A549 (cell line): Measurements from ENCODE around the gene CMIP. TPM values are rescaled to one million over a fixed set of nuclear protein-coding genes. Genes with fewer than 3 reads are reported as not detected.

ENCODE experiments used
- ATAC-seq, 2 experiments: fragments of 200-7000 bp in 1 of 2; fragments of >200 bp in 1 of 2; cut with Nextera tagmentation in 1 of 2; cut with Tn5 transposase in 1 of 2; 3 replicates each; pipeline versions ENCODE4 v1.8.0 to v1.9.1; 2018 to 2020; ENCODE audit warnings: mild to moderate bottlenecking in 1 of 2, moderate library complexity in 1 of 2
- CTCF ChIA-PET: fragments of 300-600 bp; sonication (Branson Sonifier 250); formaldehyde crosslinking; extraction: SDS; loops from one replicate; lab custom pipeline; 2021; ENCODE audit warnings: antibody characterized with exemption, inconsistent platforms; lab: Yijun Ruan, JAX
- POLR2A ChIA-PET: fragments of 350-600 bp; formaldehyde crosslinking; extraction: SDS; loops from one replicate; lab custom pipeline; 2021; ENCODE audit warnings: antibody characterized with exemption, inconsistent platforms; lab: Yijun Ruan, JAX
- DNase-seq, 2 experiments: peaks; one replicate each; pipeline versions ENCODE4 v3.0.0 to v3.0.0-alpha.2; 2011 to 2016; ENCODE audit warnings: low read depth in 1 of 2, low spot score in 1 of 2
- FAIRE-seq: peaks from 2 replicates; lab custom pipeline; 2011; peaks lifted over from hg19 to GRCh38; lab: Jason Lieb, UNC
- H3K27ac ChIP-seq, 2 experiments: fragments of >200 bp; sonication (Bioruptor Twin); formaldehyde crosslinking; 3 replicates each; pipeline ENCODE4 v1.5.1; 2016 to 2017
- H3K4me1 ChIP-seq: fragments of >200 bp; sonication (Bioruptor Twin); formaldehyde crosslinking; 3 replicates; pipeline ENCODE4 v1.6.1; 2016
- H3K4me2 ChIP-seq: fragments of >200 bp; sonication (Bioruptor Twin); formaldehyde crosslinking; 3 replicates; pipeline ENCODE4 v1.6.1; 2016
- H3K4me3 ChIP-seq: fragments of >200 bp; sonication (Bioruptor Twin); formaldehyde crosslinking; 3 replicates; pipeline ENCODE4 v1.5.1; 2016
- H3K9me3 ChIP-seq: fragments of >200 bp; sonication (Bioruptor Twin); formaldehyde crosslinking; 3 replicates; pipeline ENCODE4 v1.6.1; 2016
- ATOH8 ChIP-seq: fragments of 250-450 bp; sonication (Bioruptor Pico); IDR thresholded peaks from 2 replicates; pipeline ENCODE4 v1.5.0; 2020; ENCODE audit warnings: low read depth, mild to moderate bottlenecking, moderate library complexity
- BCL3 ChIP-seq: fragments of >200 bp; sonication (Bioruptor Twin); formaldehyde crosslinking; IDR thresholded peaks from 3 replicates; pipeline ENCODE4 v1.6.1; 2016
- BHLHE40 ChIP-seq: IDR thresholded peaks from 2 replicates; pipeline ENCODE4 v1.6.1; 2012; ENCODE audit warnings: low read depth, low read length, inconsistent platforms
- CBX2 ChIP-seq: fragments of 200-600 bp; sonication (generic); IDR thresholded peaks from 2 replicates; pipeline ENCODE4 v1.6.1; 2016; ENCODE audit warnings: low read depth, mild to moderate bottlenecking, borderline replicate concordance
- CBX8 ChIP-seq: fragments of 200-600 bp; sonication (generic); IDR thresholded peaks from 2 replicates; pipeline ENCODE4 v1.6.1; 2016
- EHMT2 ChIP-seq: fragments of 200-600 bp; sonication (generic); IDR thresholded peaks from 2 replicates; pipeline ENCODE4 v1.6.1; 2016; ENCODE audit warnings: antibody characterized with exemption, low read depth, mild to moderate bottlenecking, moderate library complexity
- ELK1 ChIP-seq: fragments of 150-350 bp; IDR thresholded peaks from 2 replicates; pipeline ENCODE4 v1.6.1; 2014; ENCODE audit warnings: low read depth, mild to moderate bottlenecking, low read length
- FOSB ChIP-seq: fragments of 250-450 bp; sonication (Bioruptor Pico); IDR thresholded peaks from 2 replicates; pipeline ENCODE4 v1.5.0; 2020; ENCODE audit warnings: mild to moderate bottlenecking, moderate library complexity
- FOXS1 ChIP-seq: fragments of 250-450 bp; sonication (Bioruptor Pico); IDR thresholded peaks from 2 replicates; pipeline ENCODE4 v1.5.0; 2020; ENCODE audit warnings: mild to moderate bottlenecking, moderate library complexity
- GATA3 ChIP-seq: IDR thresholded peaks from 2 replicates; pipeline ENCODE4 v1.6.1; 2012; ENCODE audit warnings: borderline replicate concordance
- HDAC2 ChIP-seq: fragments of 200-600 bp; sonication (generic); IDR thresholded peaks from 2 replicates; pipeline ENCODE4 v1.6.1; 2016
- HEYL ChIP-seq: fragments of 250-450 bp; sonication (Bioruptor Pico); IDR thresholded peaks from 2 replicates; pipeline ENCODE4 v1.8.0; 2021; ENCODE audit warnings: mild to moderate bottlenecking, moderate library complexity
- HOXB5 ChIP-seq: fragments of 250-450 bp; sonication (Bioruptor Pico); IDR thresholded peaks from 2 replicates; pipeline ENCODE4 v1.5.0; 2020; ENCODE audit warnings: mild to moderate bottlenecking, moderate library complexity
- KDM1A ChIP-seq: fragments of 200-600 bp; sonication (generic); IDR thresholded peaks from 2 replicates; pipeline ENCODE4 v1.6.1; 2016; ENCODE audit warnings: low read depth, mild to moderate bottlenecking
- MAFK ChIP-seq: fragments of 450-650 bp; IDR thresholded peaks from 2 replicates; pipeline ENCODE4 v1.6.1; 2014; ENCODE audit not compliant: partially characterized antibody
- NPAS2 ChIP-seq: fragments of 250-450 bp; sonication (Bioruptor Pico); IDR thresholded peaks from 2 replicates; pipeline ENCODE4 v1.8.0; 2022; ENCODE audit warnings: mild to moderate bottlenecking, moderate library complexity, borderline replicate concordance
- PHF8 ChIP-seq: fragments of 200-600 bp; sonication (generic); IDR thresholded peaks from 2 replicates; pipeline ENCODE4 v1.6.1; 2016; ENCODE audit warnings: low read depth, mild to moderate bottlenecking, antibody characterized with exemption, moderate library complexity, borderline replicate concordance
- POLR2A ChIP-seq: IDR thresholded peaks from 2 replicates; pipeline ENCODE4 v1.6.1; 2012; ENCODE audit warnings: mild to moderate bottlenecking, low read length
- SMC3 ChIP-seq: fragments of >200 bp; sonication (Bioruptor Twin); formaldehyde crosslinking; IDR thresholded peaks from 3 replicates; pipeline ENCODE4 v1.6.1; 2018; ENCODE audit warnings: inconsistent platforms
- TP53 ChIP-seq: fragments of 250-450 bp; sonication (Bioruptor Pico); IDR thresholded peaks from 2 replicates; pipeline ENCODE4 v1.5.0; 2021; ENCODE audit warnings: mild to moderate bottlenecking, moderate library complexity
- ZC3H11A ChIP-seq: fragments of 450-650 bp; IDR thresholded peaks from 2 replicates; pipeline ENCODE4 v1.6.1; 2014; ENCODE audit warnings: antibody characterized with exemption, mild to moderate bottlenecking
- ZFP36 ChIP-seq: fragments of 450-650 bp; IDR thresholded peaks from 2 replicates; pipeline ENCODE4 v1.6.1; 2014; ENCODE audit warnings: borderline replicate concordance; ENCODE audit not compliant: partially characterized antibody
- WGBS: methylation state at CpG from one replicate; pipeline ENCODE4 v1.1.6; 2017; ENCODE audit errors: missing lambda C conversion rate; 5-methylcytosine and 5-hydroxymethylcytosine counted together
- polyA plus RNA-seq, 4 experiments: library from polyadenylated mRNA; depleted of rRNA in 3 of 4; stranded (reverse); fragments of >200 nt; fragmentation: RNase III in 1 of 4; extraction: RNeasy Plus Mini Kit Qiagen cat#74134 plus additional on column Dnase treatment in 1 of 4; gene quantifications; 2 replicates in 3 of 4; 3 replicates in 1 of 4; pipeline ENCODE4 v1.2.3, GENCODE V29; 2011 to 2017
- TF ChIP-seq, protein P1 (sequence below): fragments of 450-650 bp; IDR thresholded peaks from 2 replicates; pipeline ENCODE4 v1.6.1; 2014; ENCODE audit warnings: antibody characterized with exemption
- TF ChIP-seq, protein P2 (sequence below): IDR thresholded peaks from 2 replicates; pipeline ENCODE4 v1.6.1; 2012

CMIP gene
- polyA plus RNA-seq, 2 of the 4 experiments (the other 2 are of a cell fraction): 21.6 to 125 TPM

DNA sequence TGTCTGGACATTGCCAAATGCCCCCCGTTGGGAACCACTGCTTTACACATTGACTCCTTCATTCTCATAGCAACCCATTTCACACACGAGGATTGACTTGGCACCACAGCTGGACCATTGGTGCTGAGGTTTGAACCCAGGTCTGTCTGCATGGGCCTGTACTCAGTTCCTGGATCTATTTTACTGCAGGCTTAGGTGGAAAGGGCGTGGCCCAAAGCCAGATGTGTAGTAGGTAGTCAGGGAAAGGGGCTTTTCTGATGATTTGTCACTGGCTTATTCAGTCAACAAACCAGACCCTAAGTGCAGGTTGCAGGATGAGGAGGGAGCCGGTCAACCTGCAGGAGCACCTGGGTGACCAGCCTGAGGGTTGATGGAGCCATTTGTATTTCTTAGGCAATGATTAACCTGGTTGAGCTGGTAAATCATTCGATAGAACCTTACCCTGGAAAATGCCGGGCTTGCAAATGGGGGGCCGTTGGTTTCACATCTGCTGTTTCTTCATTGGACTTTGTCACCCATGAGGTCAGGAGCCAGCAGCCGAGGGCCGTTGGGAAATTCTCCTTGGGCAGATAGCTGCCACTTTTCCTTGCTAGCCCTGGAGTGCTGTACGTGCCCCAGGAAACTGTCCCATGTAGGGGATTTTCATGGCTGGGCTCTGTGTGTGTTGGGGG lies 104.4 kb downstream of the CMIP start:
- peak; percentile 28 to 43 for ATAC-seq

DNA sequence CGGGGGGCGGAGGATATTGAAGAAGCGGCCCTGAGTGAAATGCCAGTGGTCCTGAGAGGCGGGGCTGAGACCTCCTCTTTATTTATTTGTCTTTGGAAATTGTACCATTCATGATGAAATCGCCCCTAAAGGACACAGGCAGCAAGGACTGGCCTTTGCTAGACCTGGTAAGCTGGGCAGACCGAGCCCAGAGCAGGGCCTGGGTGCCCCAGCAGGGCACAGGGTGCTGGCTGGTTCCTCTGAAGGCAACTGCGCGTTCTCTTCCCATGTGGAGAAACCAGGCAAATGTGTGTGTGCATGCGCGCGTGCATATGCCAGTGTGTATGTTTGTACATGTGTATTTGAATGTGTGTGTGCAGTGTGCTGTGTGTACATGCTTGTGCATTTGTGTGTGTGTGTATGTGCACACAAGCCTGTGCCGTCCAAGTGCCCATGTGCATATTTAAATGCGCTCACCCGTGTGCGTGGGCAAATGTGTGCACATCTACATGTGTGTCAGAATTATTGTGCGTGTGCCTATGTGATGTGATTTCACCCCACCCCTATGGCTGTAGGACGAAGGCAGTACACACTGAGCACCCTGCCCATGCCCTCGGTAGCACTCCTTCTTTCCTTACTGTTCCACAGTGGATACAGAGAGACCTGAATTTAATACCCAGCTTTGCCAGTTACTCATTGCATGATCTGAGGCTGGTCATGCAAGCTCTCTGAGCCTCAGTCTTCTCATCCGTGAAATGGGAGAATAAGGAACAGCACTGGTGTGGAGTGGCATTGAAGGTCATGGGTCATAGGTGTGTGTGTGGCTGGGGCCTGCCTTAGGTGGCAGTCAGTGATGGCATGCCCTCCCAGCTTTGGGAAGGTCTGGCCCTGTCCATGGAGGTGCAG lies 105.2 kb downstream of the CMIP start:
- H3K4me2 ChIP-seq: peak overlapping the region; percentile 68
- DNase-seq: no peak
- TF ChIP-seq FOSB (CRISPR knock-in tag): no peak
- no peak for TF ChIP-seq HOXB5 (CRISPR knock-in tag)
- peak; percentile 55; the same call in 1 of the 2 replicates for TF ChIP-seq KDM1A
- TF ChIP-seq POLR2A: no peak
- TF ChIP-seq EHMT2: no peak
- no peak for TF ChIP-seq NPAS2 (CRISPR knock-in tag)
- no peak for TF ChIP-seq HEYL (CRISPR knock-in tag)
- no peak for TF ChIP-seq CBX2
- peak overlapping the region; percentile 64 to 86 for H3K27ac ChIP-seq
- FAIRE-seq: no peak
- H3K9me3 ChIP-seq: no peaks in the 10 kb centered on the region
- ATAC-seq: peak; percentile 42 to 44; a peak in 3 of 6 replicates
- ChIA-PET POLR2A (no interaction called here), CTCF (interaction anchor here (0.7 to 3.5 kb wide), 5 partner anchors 9 to 174 kb away, joined by 3 to 9 read pairs (median 5); no protein-coding TSS in a partner anchor)
- no peak overlapping the region for H3K4me3 ChIP-seq
- peaks cover 100% of the 10 kb centered on the region for H3K4me1 ChIP-seq
- 84% methylated on average over 19 of the region's 19 CpGs for WGBS

More for the DNA sequence above, 104.4 kb downstream of the CMIP start:
- no peak for TF ChIP-seq EHMT2
- TF ChIP-seq SMC3: 0 out of 3 replicates have a peak, but pooled peaks have one; percentile 7
- no peak for TF ChIP-seq ZC3H11A
- TF ChIP-seq, protein P1, sequence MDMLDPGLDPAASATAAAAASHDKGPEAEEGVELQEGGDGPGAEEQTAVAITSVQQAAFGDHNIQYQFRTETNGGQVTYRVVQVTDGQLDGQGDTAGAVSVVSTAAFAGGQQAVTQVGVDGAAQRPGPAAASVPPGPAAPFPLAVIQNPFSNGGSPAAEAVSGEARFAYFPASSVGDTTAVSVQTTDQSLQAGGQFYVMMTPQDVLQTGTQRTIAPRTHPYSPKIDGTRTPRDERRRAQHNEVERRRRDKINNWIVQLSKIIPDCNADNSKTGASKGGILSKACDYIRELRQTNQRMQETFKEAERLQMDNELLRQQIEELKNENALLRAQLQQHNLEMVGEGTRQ: no peak
- TF ChIP-seq CBX8: no peak
- peak; percentile 56 for TF ChIP-seq MAFK
- TF ChIP-seq, all 56 proteins: peak for 2
- no peaks in the 10 kb centered on the region for H3K9me3 ChIP-seq
- peak overlapping the region; percentile 64 to 86 for H3K27ac ChIP-seq
- H3K4me1 ChIP-seq: peaks cover 100% of the 10 kb centered on the region
- 20% methylated on average over 10 of the region's 10 CpGs for WGBS
- peak overlapping the region; percentile 68 for H3K4me2 ChIP-seq
- ChIA-PET POLR2A (no interaction called here), CTCF (interaction anchor here (1.5 to 3.5 kb wide), 5 partner anchors 10 to 175 kb away, joined by 3 to 9 read pairs (median 5); no protein-coding TSS in a partner anchor)
- H3K4me3 ChIP-seq: no peak overlapping the region
- DNase-seq: peak; percentile 55 to 68
- FAIRE-seq: no peak

GRCh38 chr16:81550432-81550808 lies 105.8 kb downstream of the CMIP start:
- DNase-seq: no peak
- no peaks in the 10 kb centered on the region for H3K9me3 ChIP-seq
- TF ChIP-seq ATOH8 (CRISPR knock-in tag): no peak
- no peak for TF ChIP-seq GATA3
- TF ChIP-seq, protein P2, sequence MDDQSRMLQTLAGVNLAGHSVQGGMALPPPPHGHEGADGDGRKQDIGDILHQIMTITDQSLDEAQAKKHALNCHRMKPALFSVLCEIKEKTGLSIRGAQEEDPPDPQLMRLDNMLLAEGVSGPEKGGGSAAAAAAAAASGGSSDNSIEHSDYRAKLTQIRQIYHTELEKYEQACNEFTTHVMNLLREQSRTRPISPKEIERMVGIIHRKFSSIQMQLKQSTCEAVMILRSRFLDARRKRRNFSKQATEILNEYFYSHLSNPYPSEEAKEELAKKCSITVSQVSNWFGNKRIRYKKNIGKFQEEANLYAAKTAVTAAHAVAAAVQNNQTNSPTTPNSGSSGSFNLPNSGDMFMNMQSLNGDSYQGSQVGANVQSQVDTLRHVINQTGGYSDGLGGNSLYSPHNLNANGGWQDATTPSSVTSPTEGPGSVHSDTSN: no peak
- TF ChIP-seq ELK1: no peak
- no peak for TF ChIP-seq PHF8
- no peak for TF ChIP-seq FOXS1
- TF ChIP-seq MAFK: no peak
- TF ChIP-seq TP53: no peak
- no peak for TF ChIP-seq HDAC2
- TF ChIP-seq HOXB5 (CRISPR knock-in tag): no peak
- no peak for TF ChIP-seq BCL3
- no peak for TF ChIP-seq BHLHE40
- TF ChIP-seq ZFP36: no peak
- H3K27ac ChIP-seq: peak overlapping the region; percentile 64 to 86
- H3K4me2 ChIP-seq: peak overlapping the region; percentile 68
- ATAC-seq: no peak
- WGBS: 78% methylated on average over 2 of the region's 2 CpGs
- CTCF ChIA-PET: interaction anchor here (1.1 kb wide), 1 partner anchor 148 kb away, joined by 3 read pairs; no protein-coding TSS in a partner anchor
- POLR2A ChIA-PET: no interaction called here
- peaks cover 98% of the 10 kb centered on the region for H3K4me1 ChIP-seq
- no peak for FAIRE-seq
- H3K4me3 ChIP-seq: no peak overlapping the region
